Gastrocnemius medialis (tissue), 4 donors: Measurements from ENCODE around the gene LRRC75A. TPM values are rescaled to one million over a fixed set of nuclear protein-coding genes. Genes with fewer than 3 reads are reported as not detected.
"Not testable (repeated sequence)": the region's sequence is repeated elsewhere in the genome, so short reads cannot be mapped to it uniquely, and the experiment has no call there.

ENCODE experiments used
- ATAC-seq, 2 donors: fragments of 150-250 bp; one replicate each; pipeline ENCODE4 v1.9.1; 2016
- DNase-seq, 2 donors: peaks; one replicate each; pipeline ENCODE4 v3.0.0-alpha.2; 2019
- H3K27ac ChIP-seq, 4 donors: fragments of 200-600 bp; sonication (generic); 1 replicate in 1 of 4; 2 replicates in 3 of 4; pipeline ENCODE4 v1.5.1; 2016 to 2018; ENCODE audit warnings: mild to moderate bottlenecking in 2 of 4, moderate library complexity in 1 of 4
- H3K27me3 ChIP-seq, 3 donors: fragments of 200-600 bp; sonication (generic) in 2 of 3; 1 replicate in 1 of 3; 2 replicates in 2 of 3; pipeline versions ENCODE4 v1.5.1 to v1.6.0; 2016 to 2019; ENCODE audit warnings: mild to moderate bottlenecking in 1 of 3, moderate library complexity in 1 of 3
- H3K36me3 ChIP-seq, 2 donors: fragments of 200-600 bp; sonication (generic) in 1 of 2; one replicate each; pipeline ENCODE4 v1.5.1; 2017 to 2018
- H3K4me1 ChIP-seq, 2 donors: fragments of 200-600 bp; sonication (generic) in 1 of 2; one replicate each; pipeline ENCODE4 v1.5.1; 2016 to 2017; ENCODE audit warnings: mild to moderate bottlenecking in 2 of 2
- H3K4me3 ChIP-seq, 4 donors: fragments of 200-600 bp; sonication (generic) in 3 of 4; 1 replicate in 1 of 4; 2 replicates in 3 of 4; pipeline ENCODE4 v1.5.1; 2016 to 2019; ENCODE audit warnings: mild to moderate bottlenecking in 2 of 4
- H3K9me3 ChIP-seq, 3 donors: fragments of 200-600 bp; sonication (generic) in 2 of 3; 1 replicate in 1 of 3; 2 replicates in 2 of 3; pipeline ENCODE4 v1.5.1; 2016 to 2019
- POLR2A ChIP-seq, 2 donors: fragments of 450-650 bp; IDR thresholded peaks; one replicate each; pipeline ENCODE4 v1.6.1; 2017; ENCODE audit warnings: antibody characterized with exemption in 2 of 2, mild to moderate bottlenecking in 2 of 2, moderate library complexity in 2 of 2
- in situ Hi-C, 4 donors: fragments of 200-750 bp; cut with MboI; loops; one replicate each; pipeline versions ENCODE4 v1.15.0 to v1.8.0; 2017; ENCODE audit warnings: low sequenced_read_pairs in 4 of 4
- intact Hi-C: fragments of 100-400 bp; cut with DNase I; formaldehyde crosslinking; loops from one replicate; pipeline ENCODE4 v1.15.1; 2023; ENCODE audit warnings: low total_unique reads
- total RNA-seq, 4 donors: library from RNA; depleted of rRNA; stranded (reverse); fragments of >200 nt; gene quantifications; one replicate each; pipeline versions ENCODE4 v1.1.0 to v1.2.3, GENCODE V29; 2016
- TF ChIP-seq, protein P1 (sequence below), 5 experiments: fragments of 450-650 bp in 3 of 5; fragments of 200-600 bp in 2 of 5; sonication (generic) in 2 of 5; IDR thresholded peaks in 4 of 5; conservative IDR thresholded peaks in 1 of 5; 1 replicate in 4 of 5; 2 replicates in 1 of 5; pipeline ENCODE4 v1.5.1; 2016 to 2019; ENCODE audit warnings: antibody characterized with exemption in 5 of 5, mild to moderate bottlenecking in 3 of 5, moderate library complexity in 3 of 5

Gene LRRC75A
- total RNA-seq, 4 donors from 2014 or later, result 0.34 to 0.80 TPM; not detected in 2

DNA sequence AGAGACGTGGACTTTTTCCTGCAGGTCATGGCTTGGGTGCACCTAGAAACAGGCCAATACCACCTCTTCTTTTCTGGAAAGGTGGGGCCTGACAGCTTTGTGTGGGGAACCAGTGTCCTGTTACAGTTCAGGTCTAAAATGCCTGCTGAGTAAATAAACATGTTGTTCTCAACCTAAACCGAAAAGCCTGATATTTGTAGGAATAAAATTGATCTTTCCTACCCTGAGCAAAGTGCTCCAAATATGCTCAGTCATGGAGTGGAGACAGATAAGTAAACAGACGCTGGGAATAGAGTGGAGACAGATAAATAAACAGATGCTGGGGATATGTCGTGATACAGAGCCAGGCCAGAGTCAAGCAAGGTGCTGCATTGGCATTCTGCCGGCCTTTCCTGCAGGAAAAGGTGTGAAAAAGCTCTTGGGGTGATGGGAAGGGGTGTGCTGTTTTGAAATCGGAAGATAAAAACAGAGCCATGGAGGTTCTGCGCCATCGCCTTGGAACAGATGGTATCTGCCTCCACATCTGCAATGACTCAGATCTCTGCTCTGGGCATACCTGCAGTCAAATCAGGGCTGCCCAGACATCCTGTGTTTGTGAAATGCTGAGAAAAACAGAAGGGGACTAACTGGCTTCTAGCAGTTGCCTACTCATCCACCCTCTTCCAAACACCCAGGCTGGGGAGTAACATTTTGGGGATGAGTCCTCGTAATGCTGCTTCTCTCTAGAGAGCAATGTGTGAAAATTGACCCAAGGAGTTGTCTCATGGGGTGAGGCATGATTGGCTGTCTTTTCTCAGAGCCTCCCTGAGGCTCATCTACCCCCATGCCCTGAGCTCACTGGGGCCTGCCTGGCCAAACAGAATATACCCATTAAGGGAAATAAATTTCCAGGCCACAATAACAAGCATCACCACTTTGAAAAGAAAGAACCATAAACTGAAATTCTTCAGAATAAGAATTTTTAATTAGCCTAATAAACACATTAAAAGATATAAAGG lies 93.4 kb downstream of the LRRC75A start:
- no peak for TF ChIP-seq POLR2A (IDR thresholded peaks at IDR 0.05)
- TF ChIP-seq, protein P1, sequence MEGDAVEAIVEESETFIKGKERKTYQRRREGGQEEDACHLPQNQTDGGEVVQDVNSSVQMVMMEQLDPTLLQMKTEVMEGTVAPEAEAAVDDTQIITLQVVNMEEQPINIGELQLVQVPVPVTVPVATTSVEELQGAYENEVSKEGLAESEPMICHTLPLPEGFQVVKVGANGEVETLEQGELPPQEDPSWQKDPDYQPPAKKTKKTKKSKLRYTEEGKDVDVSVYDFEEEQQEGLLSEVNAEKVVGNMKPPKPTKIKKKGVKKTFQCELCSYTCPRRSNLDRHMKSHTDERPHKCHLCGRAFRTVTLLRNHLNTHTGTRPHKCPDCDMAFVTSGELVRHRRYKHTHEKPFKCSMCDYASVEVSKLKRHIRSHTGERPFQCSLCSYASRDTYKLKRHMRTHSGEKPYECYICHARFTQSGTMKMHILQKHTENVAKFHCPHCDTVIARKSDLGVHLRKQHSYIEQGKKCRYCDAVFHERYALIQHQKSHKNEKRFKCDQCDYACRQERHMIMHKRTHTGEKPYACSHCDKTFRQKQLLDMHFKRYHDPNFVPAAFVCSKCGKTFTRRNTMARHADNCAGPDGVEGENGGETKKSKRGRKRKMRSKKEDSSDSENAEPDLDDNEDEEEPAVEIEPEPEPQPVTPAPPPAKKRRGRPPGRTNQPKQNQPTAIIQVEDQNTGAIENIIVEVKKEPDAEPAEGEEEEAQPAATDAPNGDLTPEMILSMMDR (IDR thresholded peaks at IDR 0.05 in 4 of 5, conservative IDR thresholded peaks at IDR 0.05 in 1 of 5), result no peak
- no peaks in the 10 kb centered on the region for H3K9me3 ChIP-seq
- no peak for DNase-seq
- ATAC-seq, result no peak
- peak overlapping the region in 2 of 4 donors; percentile 58 to 85 for H3K27ac ChIP-seq
- H3K27me3 ChIP-seq, result no peaks in the 10 kb centered on the region
- H3K4me3 ChIP-seq, result no peak overlapping the region
- H3K36me3 ChIP-seq, result no peaks in the 10 kb centered on the region
- intact Hi-C loops (no loop called here), in situ Hi-C loops (no loop called here)
- peaks cover 9 to 30% of the 10 kb centered on the region in 2 donors for H3K4me1 ChIP-seq

- H3K9me3 ChIP-seq, in situ Hi-C loops, intact Hi-C loops, H3K27me3 ChIP-seq, H3K4me3 ChIP-seq, H3K36me3 ChIP-seq: not testable (repeated sequence)
- ATAC-seq (peak; percentile 93 to 95), DNase-seq (peak in 1 of 2 donors; percentile 59)
- peaks cover 9 to 30% of the 10 kb centered on the region in 2 donors for H3K4me1 ChIP-seq
- TF ChIP-seq POLR2A (IDR thresholded peaks at IDR 0.05), result peak in 1 of 2 donors; percentile 46
- H3K27ac ChIP-seq, result peak overlapping the region; percentile 71 to 87 (median 84)
Observed at GRCh38 chr17:16396693-16397092, 95.3 kb downstream of the LRRC75A start.

DNA sequence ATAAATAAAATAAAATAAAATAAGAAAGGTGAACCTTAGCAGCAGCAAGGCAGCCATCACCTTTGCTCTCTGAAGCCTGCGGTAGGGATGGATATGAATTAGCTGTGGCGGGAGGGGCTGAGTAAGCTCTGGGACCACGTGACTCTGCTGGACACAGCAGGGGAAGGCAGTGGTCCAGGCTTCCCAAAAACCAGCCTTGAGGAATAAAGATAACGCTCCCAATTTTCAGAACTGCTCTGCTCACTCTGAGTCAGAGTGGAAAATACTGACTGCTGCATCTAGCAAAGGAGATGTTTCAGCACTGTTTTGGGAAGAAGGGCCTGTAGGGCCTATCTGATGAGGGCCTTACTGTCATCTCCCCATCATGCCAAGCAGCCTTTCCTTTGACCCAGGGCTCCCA lies 96.1 kb downstream of the LRRC75A start:
- DNase-seq, H3K36me3 ChIP-seq, in situ Hi-C loops, H3K27me3 ChIP-seq, H3K4me3 ChIP-seq, intact Hi-C loops, H3K9me3 ChIP-seq: not testable (repeated sequence)
- Histone ChIP-seq H3K4me1 (peaks cover 9 to 30% of the 10 kb centered on the region in 2 donors), H3K27ac (peak overlapping the region; percentile 71 to 87 (median 84))
- peak in 1 of 2 donors; percentile 9 for ATAC-seq

DNA sequence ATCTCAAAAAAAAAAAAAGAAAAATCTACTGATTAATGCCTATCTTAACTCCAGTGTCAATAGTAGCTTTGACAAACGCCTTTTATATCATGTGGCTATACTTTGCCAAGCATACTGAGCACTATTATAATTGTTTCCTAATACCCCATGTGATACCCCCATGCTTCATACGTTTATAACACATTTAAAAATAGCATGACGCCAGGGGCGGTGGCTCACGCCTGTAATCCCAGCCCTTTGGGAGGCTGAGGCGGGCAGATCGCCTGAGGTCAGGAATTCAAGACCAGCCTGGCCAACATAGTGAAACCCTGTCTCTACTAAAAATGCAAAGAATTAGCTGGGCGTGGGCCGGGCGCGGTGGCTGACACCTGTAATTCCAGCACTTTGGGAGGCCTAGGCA lies 99.5 kb downstream of the LRRC75A start:
- H3K4me3 ChIP-seq, H3K27me3 ChIP-seq, in situ Hi-C loops, H3K9me3 ChIP-seq, intact Hi-C loops, H3K36me3 ChIP-seq: not testable (repeated sequence)
- peaks cover 9 to 15% of the 10 kb centered on the region in 2 donors for H3K4me1 ChIP-seq
- DNase-seq (peak in 1 of 2 donors; percentile 63), ATAC-seq (peak; percentile 70 to 73)
- peak overlapping the region in 3 of 4 donors; percentile 37 to 45 (median 43) for H3K27ac ChIP-seq

Other genes with a start within 250 kb of the LRRC75A start
- 10 to 100 TPM; 18.3 to 39.4 (median 28.5) TPM for gene CENPV, start 138.7 kb downstream of the LRRC75A start, total RNA-seq
- gene UBB, start 111.1 kb downstream of the LRRC75A start, total RNA-seq, result 1,000 to 10,000 TPM; 1,099 to 1,543 (median 1,420) TPM
- 1 to 10 TPM; 2.9 to 4.4 (median 3.4) TPM for gene TRPV2, start 76.6 kb downstream of the LRRC75A start, total RNA-seq
- 1 to 10 TPM; 1.5 to 7.2 (median 4.9) TPM for gene ZNF287, start 77.0 kb upstream of the LRRC75A start, total RNA-seq
- gene ZNF624, start 161.7 kb upstream of the LRRC75A start, total RNA-seq, result 1 to 10 TPM in 2 of 4 donors, under 1 TPM in 2; 0.86 to 2.2 (median 0.94) TPM
- 1 to 10 TPM in 1 of 4 donors, under 1 TPM in 3; 0.13 to 7.4 (median 0.57) TPM for gene CCDC144A, start 198.0 kb upstream of the LRRC75A start, total RNA-seq